Esophagus squamous epithelium (tissue), 5 donors: Measurements from ENCODE around the gene CIPC. TPM values are rescaled to one million over a fixed set of nuclear protein-coding genes. Genes with fewer than 3 reads are reported as not detected.

ENCODE experiments used
- DNase-seq: peaks from one replicate; lab custom pipeline; 2025; lab: John Stamatoyannopoulos, UW
- H3K27ac ChIP-seq, 4 donors: fragments of 200-600 bp; sonication (generic); one replicate each; pipeline ENCODE4 v1.5.1; 2016 to 2019; ENCODE audit warnings: mild to moderate bottlenecking in 1 of 4
- H3K27me3 ChIP-seq, 4 donors: fragments of 200-600 bp; sonication (generic); 1 replicate in 3 of 4; 2 replicates in 1 of 4; pipeline versions ENCODE4 v1.5.1 to v1.6.0; 2017 to 2021; ENCODE audit warnings: antibody characterized with exemption in 1 of 4
- H3K36me3 ChIP-seq, 3 donors: fragments of 200-600 bp; sonication (generic); one replicate each; pipeline ENCODE4 v1.5.1; 2016 to 2019
- H3K4me1 ChIP-seq, 3 donors: fragments of 200-600 bp; sonication (generic); one replicate each; pipeline ENCODE4 v1.5.1; 2017 to 2019
- H3K4me3 ChIP-seq, 4 donors: fragments of 200-600 bp; sonication (generic); 1 replicate in 3 of 4; 2 replicates in 1 of 4; pipeline ENCODE4 v1.5.1; 2016 to 2019; ENCODE audit warnings: mild to moderate bottlenecking in 2 of 4, moderate library complexity in 1 of 4
- H3K9me3 ChIP-seq, 3 donors: fragments of 200-600 bp; sonication (generic); one replicate each; pipeline ENCODE4 v1.5.1; 2016 to 2019
- CTCF ChIP-seq, 6 experiments: fragments of 450-650 bp in 4 of 6; fragments of 200-600 bp in 2 of 6; sonication (generic) in 2 of 6; IDR thresholded peaks; one replicate each; pipeline ENCODE4 v1.5.1; 2016 to 2019; ENCODE audit warnings: antibody characterized with exemption in 6 of 6, mild to moderate bottlenecking in 4 of 6, moderate library complexity in 4 of 6
- POLR2A ChIP-seq, 4 donors: fragments of 450-650 bp; IDR thresholded peaks; one replicate each; pipeline ENCODE4 v1.6.1; 2017; ENCODE audit warnings: antibody characterized with exemption in 4 of 4, mild to moderate bottlenecking in 4 of 4, moderate library complexity in 3 of 4
- WGBS, 2 donors: methylation state at CpG; one replicate each; pipeline ENCODE4 v1.1.5; 2018; 5-methylcytosine and 5-hydroxymethylcytosine counted together
- intact Hi-C: fragments of 100-400 bp; cut with DNase I; formaldehyde crosslinking; loops from one replicate; pipeline ENCODE4 v1.15.0; 2022
- total RNA-seq, 4 donors: library from RNA; depleted of rRNA; stranded (reverse); fragments of >200 nt; gene quantifications; one replicate each; pipeline ENCODE4 v1.1.0, GENCODE V29; 2016
- donor health status: DM: yes; HTN: yes; CAD: no.

CIPC gene
- total RNA-seq, 4 donors from 2014 or later, result 17.1 to 38.3 (median 32.6) TPM

- 74 to 80% methylated on average over 5 to 6 of the region's 6 CpGs for WGBS, 2 donors
- intact Hi-C loops, result no loop called here
These were observed 11.1 kb upstream of the CIPC start for GRCh38 chr14:77086951-77087350.

DNA sequence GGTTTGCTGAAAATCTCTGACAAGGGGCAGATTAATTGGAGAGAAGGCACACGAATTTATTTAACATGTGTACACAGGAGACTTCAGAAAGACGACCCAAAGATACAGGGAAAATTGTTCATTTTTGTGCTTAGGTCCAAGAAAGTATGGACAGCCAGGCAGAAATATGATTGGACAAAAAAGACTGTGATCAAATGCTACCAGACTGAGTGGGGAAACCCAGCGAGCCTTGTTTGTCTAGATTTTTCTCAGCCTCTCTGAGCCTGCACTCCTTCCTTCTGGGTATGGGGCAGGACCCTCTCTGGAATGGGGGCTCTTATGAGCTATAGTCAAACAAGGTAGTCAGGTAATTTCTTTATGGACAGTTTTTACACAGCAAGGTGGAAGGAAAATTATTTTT, 10.4 kb upstream of the CIPC start:
- H3K27me3 ChIP-seq, result no peaks in the 10 kb centered on the region
- TF ChIP-seq CTCF (IDR thresholded peaks at IDR 0.05), result no peak
- TF ChIP-seq POLR2A (IDR thresholded peaks at IDR 0.05), result no peak
- intact Hi-C loops, result no loop called here
- 55 to 60% methylated on average over 3 of the region's 3 CpGs for WGBS, 2 donors
- H3K36me3 ChIP-seq, result no peaks in the 10 kb centered on the region
- H3K4me1 ChIP-seq, result peaks cover 0 to 43% (median 6%) of the 10 kb centered on the region in 3 donors
- DNase-seq, result no peak
- H3K4me3 ChIP-seq, result no peak overlapping the region
- peaks cover 0 to 17% (median 13%) of the 10 kb centered on the region in 3 donors for H3K9me3 ChIP-seq
- peak overlapping the region; percentile 72 to 91 (median 84) for H3K27ac ChIP-seq

More at GRCh38 chr14:77086951-77087350, 11.1 kb upstream of the CIPC start:
- no peaks in the 10 kb centered on the region for H3K27me3 ChIP-seq
- DNase-seq, result no peak
- peaks cover 0 to 12% (median 11%) of the 10 kb centered on the region in 3 donors for H3K9me3 ChIP-seq
- peaks cover 0 to 43% (median 6%) of the 10 kb centered on the region in 3 donors for H3K4me1 ChIP-seq
- H3K4me3 ChIP-seq, result no peak overlapping the region
- no peaks in the 10 kb centered on the region for H3K36me3 ChIP-seq
- peak overlapping the region in 2 of 4 donors; percentile 90 to 91 for H3K27ac ChIP-seq
- TF ChIP-seq POLR2A (IDR thresholded peaks at IDR 0.05) (no peak), CTCF (IDR thresholded peaks at IDR 0.05) (no peak)

DNA sequence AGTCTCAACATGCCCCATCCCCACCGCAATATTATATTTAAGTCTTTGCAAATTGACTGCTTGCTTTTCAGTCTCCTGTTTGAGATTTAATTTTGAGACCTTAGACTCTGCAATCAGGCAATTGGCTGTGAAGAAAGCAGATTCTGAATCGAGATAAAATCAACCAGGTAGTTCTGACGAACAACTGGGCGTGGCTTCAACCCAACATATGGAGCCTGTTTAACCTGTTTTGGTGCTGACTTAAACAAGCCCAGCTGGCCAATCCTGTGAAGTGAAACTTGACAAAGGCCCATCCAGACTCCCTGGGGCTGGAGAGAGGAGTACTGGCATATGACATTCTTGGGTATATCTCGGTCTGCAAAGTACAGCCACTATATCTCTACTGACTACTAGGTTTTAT, 9.8 kb upstream of the CIPC start:
- peak overlapping the region; percentile 72 to 91 (median 84) for H3K27ac ChIP-seq
- no peaks in the 10 kb centered on the region for H3K36me3 ChIP-seq
- H3K27me3 ChIP-seq, result no peaks in the 10 kb centered on the region
- H3K4me3 ChIP-seq, result no peak overlapping the region
- WGBS, 2 donors, result 44 to 52% methylated on average over 5 of the region's 5 CpGs
- H3K4me1 ChIP-seq, result peaks cover 0 to 43% (median 6%) of the 10 kb centered on the region in 3 donors
- DNase-seq, result no peak
- peaks cover 0 to 17% (median 13%) of the 10 kb centered on the region in 3 donors for H3K9me3 ChIP-seq
- TF ChIP-seq POLR2A (IDR thresholded peaks at IDR 0.05), result no peak
- no peak for TF ChIP-seq CTCF (IDR thresholded peaks at IDR 0.05)
- intact Hi-C loops, result no loop called here

GRCh38 chr14:77088645-77089044, 9.4 kb upstream of the CIPC start:
- DNase-seq, result no peak
- Histone ChIP-seq H3K4me3 (no peak overlapping the region), H3K4me1 (peaks cover 0 to 43% (median 6%) of the 10 kb centered on the region in 3 donors), H3K27ac (peak overlapping the region; percentile 72 to 91 (median 84)), H3K36me3 (no peaks in the 10 kb centered on the region), H3K27me3 (no peaks in the 10 kb centered on the region), H3K9me3 (peaks cover 0 to 17% (median 13%) of the 10 kb centered on the region in 3 donors)
- intact Hi-C loops, result no loop called here
- WGBS, 2 donors, result 62 to 71% methylated on average over 2 of the region's 2 CpGs
- no peak for TF ChIP-seq POLR2A (IDR thresholded peaks at IDR 0.05)
- peak in 1 of 6 experiments; percentile 11 for TF ChIP-seq CTCF (IDR thresholded peaks at IDR 0.05)

GRCh38 chr14:77091518-77091917, 6.5 kb upstream of the CIPC start:
- Histone ChIP-seq H3K9me3 (peaks cover 0 to 17% (median 13%) of the 10 kb centered on the region in 3 donors), H3K4me1 (peaks cover under 1 to 51% (median 7%) of the 10 kb centered on the region in 3 donors), H3K27ac (no peak overlapping the region), H3K36me3 (no peaks in the 10 kb centered on the region), H3K27me3 (no peaks in the 10 kb centered on the region), H3K4me3 (no peak overlapping the region)
- no peak for DNase-seq
- intact Hi-C loops, result no loop called here
- TF ChIP-seq CTCF (IDR thresholded peaks at IDR 0.05) (no peak), POLR2A (IDR thresholded peaks at IDR 0.05) (no peak)
